Spleen (tissue), 11 donors: Measurements from ENCODE around the gene ITIH1. TPM values are rescaled to one million over a fixed set of nuclear protein-coding genes. Genes with fewer than 3 reads are reported as not detected.
A peak's percentile ranks its signal among the peaks of the same experiment; 100 is the strongest.

Experiments
- DNase-seq: peaks from one replicate; pipeline ENCODE4 v3.0.0-alpha.2; 2020
- H3K27ac ChIP-seq, 8 donors: fragments of 200-600 bp; sonication (generic) in 7 of 8; 1 replicate in 4 of 8; 2 replicates in 4 of 8; pipeline versions ENCODE4 v1.5.0 to v1.8.0; 2016 to 2021; ENCODE audit warnings: inconsistent platforms in 4 of 8, mild to moderate bottlenecking in 4 of 8, moderate library complexity in 1 of 8
- H3K27me3 ChIP-seq, 7 donors: fragments of 200-600 bp; sonication (generic) in 6 of 7; replicated peaks in 1 of 7; 1 replicate in 4 of 7; 2 replicates in 3 of 7; pipeline versions ENCODE4 v1.5.0 to v1.8.0; 2016 to 2021; ENCODE audit warnings: inconsistent platforms in 3 of 7, mild to moderate bottlenecking in 1 of 7
- H3K36me3 ChIP-seq, 6 donors: fragments of 200-600 bp; sonication (generic) in 5 of 6; 1 replicate in 4 of 6; 2 replicates in 2 of 6; pipeline versions ENCODE4 v1.5.0 to v1.8.0; 2016 to 2021; ENCODE audit warnings: inconsistent platforms in 2 of 6
- H3K4me1 ChIP-seq, 6 donors: fragments of 200-600 bp; sonication (generic) in 5 of 6; 1 replicate in 3 of 6; 2 replicates in 3 of 6; pipeline versions ENCODE4 v1.5.0 to v1.8.0; 2016 to 2021; ENCODE audit warnings: inconsistent platforms in 3 of 6
- H3K4me3 ChIP-seq, 8 donors: fragments of 200-600 bp; sonication (generic) in 7 of 8; 1 replicate in 4 of 8; 2 replicates in 4 of 8; pipeline versions ENCODE4 v1.5.0 to v1.8.0; 2016 to 2021; ENCODE audit warnings: inconsistent platforms in 4 of 8, mild to moderate bottlenecking in 4 of 8, moderate library complexity in 2 of 8
- H3K9me3 ChIP-seq, 8 donors: fragments of 200-600 bp; sonication (generic) in 7 of 8; 1 replicate in 4 of 8; 2 replicates in 4 of 8; pipeline versions ENCODE4 v1.5.0 to v1.8.0; 2016 to 2021; ENCODE audit warnings: inconsistent platforms in 4 of 8
- POLR2A ChIP-seq, 3 donors: fragments of 450-650 bp; IDR thresholded peaks; one replicate each; pipeline ENCODE4 v1.5.1; 2017; ENCODE audit warnings: antibody characterized with exemption in 3 of 3, mild to moderate bottlenecking in 1 of 3
- POLR2AphosphoS5 ChIP-seq, 3 donors: sonication (generic); formaldehyde crosslinking; IDR thresholded peaks; one replicate each; pipeline ENCODE4 v1.5.1; 2017; ENCODE audit warnings: antibody characterized with exemption in 3 of 3
- WGBS, 5 donors: extraction: QIAGEN DNeasy Blood & Tissue Kit in 3 of 5; methylation state at CpG; one replicate each; pipeline versions ENCODE4 v1.1.5 to v1.1.7; 2013 to 2018; 5-methylcytosine and 5-hydroxymethylcytosine counted together
- intact Hi-C: fragments of 100-400 bp; cut with DNase I; formaldehyde crosslinking; loops from one replicate; pipeline ENCODE4 v1.15.0; 2023; ENCODE audit warnings: low total_unique reads
- polyA plus RNA-seq, 3 donors: library from polyadenylated mRNA; stranded (reverse); fragments of 200-250 nt; gene quantifications; one replicate each; pipeline ENCODE4 v1.2.1, GENCODE V29; 2013
- total RNA-seq, 7 donors: library from RNA; depleted of rRNA in 3 of 7; stranded (reverse); fragments of >200 nt in 3 of 7; fragmentation: NEBNext Ultra II Directional in 4 of 7; extraction: Animal tissue kit (Norgen Biotek cat#: 25700) in 4 of 7; gene quantifications; one replicate each; pipeline versions ENCODE4 v1.1.0 to v1.2.1, GENCODE V29; 2016 to 2021
- TF ChIP-seq, protein P1 (sequence below), 11 experiments: fragments of 200-600 bp in 7 of 11; fragments of 450-650 bp in 4 of 11; sonication (generic) in 4 of 11; IDR thresholded peaks in 8 of 11; conservative IDR thresholded peaks in 3 of 11; 1 replicate in 7 of 11; 2 replicates in 4 of 11; pipeline versions ENCODE4 v1.4.0 to v1.8.0; 2016 to 2021; ENCODE audit warnings: antibody characterized with exemption in 11 of 11, inconsistent platforms in 4 of 11, mild to moderate bottlenecking in 1 of 11
- donor health status: healthy with polysubstance abuse.
- donor health status: DM: no; HTN: no; CAD: no; lungs with moderate emphysema.
- donor health status: DM: no; HTN: no; CAD: no.
- donor health status: Bipolar disorder and iron deficiency.
- donor health status: healthy.
- donor health status: DM: no; HTN: no; CAD: no.
- donor health status: DM: yes; HTN: yes; CAD: no.

The ITIH1 gene
- total and polyA plus RNA-seq, 10 donors, result 0.65 to 11.4 (median 2.6) TPM

DNA sequence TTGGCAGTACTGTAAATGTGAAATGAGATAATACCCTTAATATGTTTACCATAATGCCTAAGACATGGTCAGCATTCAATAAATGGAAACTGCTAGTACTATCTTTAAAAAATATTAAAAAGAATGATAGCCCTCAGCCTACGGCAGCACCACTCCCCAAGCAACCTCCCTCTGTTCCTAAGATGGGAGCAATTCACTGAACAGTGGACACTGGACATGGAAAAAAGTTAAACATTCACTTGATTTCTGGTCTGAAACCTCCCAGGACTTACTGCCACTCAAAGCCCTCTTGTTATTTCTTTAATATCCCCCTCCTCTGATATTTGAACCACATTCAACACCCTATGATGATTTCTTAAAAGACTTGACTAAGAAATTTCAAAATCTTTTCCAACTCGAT is 33.7 kb upstream of the ITIH1 start:
- Histone ChIP-seq H3K27ac (no peak overlapping the region), H3K36me3 (peaks cover 7 to 100% (median 87%) of the 10 kb centered on the region in 6 donors), H3K27me3 (no peaks in the 10 kb centered on the region), H3K9me3 (no peaks in the 10 kb centered on the region), H3K4me1 (no peaks in the 10 kb centered on the region), H3K4me3 (no peak overlapping the region)
- 92 to 96% (median 93%) methylated on average over 2 of the region's 2 CpGs for WGBS, 5 donors
- TF ChIP-seq POLR2AphosphoS5 (IDR thresholded peaks at IDR 0.05) (no peak), POLR2A (IDR thresholded peaks at IDR 0.05) (no peak)
- TF ChIP-seq, protein P1, sequence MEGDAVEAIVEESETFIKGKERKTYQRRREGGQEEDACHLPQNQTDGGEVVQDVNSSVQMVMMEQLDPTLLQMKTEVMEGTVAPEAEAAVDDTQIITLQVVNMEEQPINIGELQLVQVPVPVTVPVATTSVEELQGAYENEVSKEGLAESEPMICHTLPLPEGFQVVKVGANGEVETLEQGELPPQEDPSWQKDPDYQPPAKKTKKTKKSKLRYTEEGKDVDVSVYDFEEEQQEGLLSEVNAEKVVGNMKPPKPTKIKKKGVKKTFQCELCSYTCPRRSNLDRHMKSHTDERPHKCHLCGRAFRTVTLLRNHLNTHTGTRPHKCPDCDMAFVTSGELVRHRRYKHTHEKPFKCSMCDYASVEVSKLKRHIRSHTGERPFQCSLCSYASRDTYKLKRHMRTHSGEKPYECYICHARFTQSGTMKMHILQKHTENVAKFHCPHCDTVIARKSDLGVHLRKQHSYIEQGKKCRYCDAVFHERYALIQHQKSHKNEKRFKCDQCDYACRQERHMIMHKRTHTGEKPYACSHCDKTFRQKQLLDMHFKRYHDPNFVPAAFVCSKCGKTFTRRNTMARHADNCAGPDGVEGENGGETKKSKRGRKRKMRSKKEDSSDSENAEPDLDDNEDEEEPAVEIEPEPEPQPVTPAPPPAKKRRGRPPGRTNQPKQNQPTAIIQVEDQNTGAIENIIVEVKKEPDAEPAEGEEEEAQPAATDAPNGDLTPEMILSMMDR (IDR thresholded peaks at IDR 0.05 in 8 of 11, conservative IDR thresholded peaks at IDR 0.05 in 3 of 11), result no peak
- no peak for DNase-seq
- intact Hi-C loops, result no loop called here

DNA sequence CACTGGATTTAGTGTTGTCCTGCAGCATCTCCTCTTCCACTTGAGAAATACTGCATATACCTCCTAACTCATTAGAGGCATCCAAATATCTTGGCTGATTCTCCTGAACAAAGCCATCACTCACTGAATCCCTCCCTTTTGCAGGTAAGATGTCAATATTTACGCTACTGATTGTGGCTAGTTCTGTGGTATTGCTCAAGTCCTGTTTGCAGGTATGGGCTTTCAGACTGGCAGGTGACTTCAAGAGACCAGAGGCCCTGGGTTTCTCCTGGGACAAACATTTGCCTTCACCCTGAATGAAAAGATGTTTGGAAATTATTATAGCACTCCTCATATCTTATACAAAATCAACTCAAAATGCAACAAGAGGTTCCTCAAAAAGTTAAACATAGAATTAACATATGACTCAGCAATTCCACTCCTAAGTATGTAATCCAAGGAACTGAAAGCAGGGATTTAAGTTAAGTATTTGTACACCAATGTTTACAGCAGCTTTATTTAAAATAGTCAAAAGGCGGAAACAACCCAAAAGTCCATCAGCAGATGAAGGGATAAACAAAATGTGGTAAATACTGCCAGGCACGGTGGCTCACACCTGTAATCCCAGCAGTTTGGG is 25.2 kb upstream of the ITIH1 start:
- 84 to 96% (median 90%) methylated on average over 3 of the region's 3 CpGs for WGBS, 5 donors
- peaks cover 4 to 97% (median 63%) of the 10 kb centered on the region in 6 donors for H3K36me3 ChIP-seq
- DNase-seq, result no peak

DNA sequence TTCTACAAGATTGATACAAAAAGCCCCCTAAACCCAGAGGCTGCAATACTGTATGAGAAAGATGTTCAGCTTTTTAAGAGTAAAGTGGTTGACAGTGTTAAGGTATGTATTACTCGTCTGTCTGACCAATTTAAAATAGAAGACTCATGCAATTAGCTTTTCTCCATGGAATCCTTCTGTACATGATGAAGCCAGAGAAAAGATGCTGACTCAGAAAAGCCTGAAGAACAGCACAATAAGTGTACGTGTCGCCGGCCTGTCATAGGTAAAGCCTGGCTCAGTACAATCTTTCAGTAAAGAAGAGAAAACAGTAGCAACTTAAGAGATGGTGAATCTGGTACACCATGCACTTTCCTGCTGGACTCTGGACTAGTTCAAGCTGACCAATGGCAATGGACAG is 23.0 kb upstream of the ITIH1 start:
- WGBS, 5 donors, result 92 to 98% (median 96%) methylated on average over 4 of the region's 4 CpGs
- H3K4me1 ChIP-seq, result peaks cover 0 to 9% (median 0%) of the 10 kb centered on the region in 6 donors
- no peak overlapping the region for H3K27ac ChIP-seq
- no peaks in the 10 kb centered on the region for H3K27me3 ChIP-seq
- peaks cover 4 to 97% (median 52%) of the 10 kb centered on the region in 6 donors for H3K36me3 ChIP-seq
- TF ChIP-seq, protein P1 (IDR thresholded peaks at IDR 0.05 in 8 of 11, conservative IDR thresholded peaks at IDR 0.05 in 3 of 11), result no peak
- no peak for TF ChIP-seq POLR2A (IDR thresholded peaks at IDR 0.05)
- no peak for TF ChIP-seq POLR2AphosphoS5 (IDR thresholded peaks at IDR 0.05)
- DNase-seq, result no peak
- no peak overlapping the region for H3K4me3 ChIP-seq
- H3K9me3 ChIP-seq, result no peaks in the 10 kb centered on the region
- intact Hi-C loops, result no loop called here

More for the DNA sequence above, 25.2 kb upstream of the ITIH1 start:
- intact Hi-C loops, result no loop called here
- H3K9me3 ChIP-seq, result no peaks in the 10 kb centered on the region
- H3K27ac ChIP-seq, result peak overlapping the region in 1 of 8 donors; percentile 26
- peaks cover 0 to 9% (median 0%) of the 10 kb centered on the region in 6 donors for H3K4me1 ChIP-seq
- no peak overlapping the region for H3K4me3 ChIP-seq
- H3K27me3 ChIP-seq, result no peaks in the 10 kb centered on the region
- TF ChIP-seq, protein P1 (IDR thresholded peaks at IDR 0.05 in 8 of 11, conservative IDR thresholded peaks at IDR 0.05 in 3 of 11), result no peak
- TF ChIP-seq POLR2AphosphoS5 (IDR thresholded peaks at IDR 0.05) (no peak), POLR2A (IDR thresholded peaks at IDR 0.05) (no peak)

DNA sequence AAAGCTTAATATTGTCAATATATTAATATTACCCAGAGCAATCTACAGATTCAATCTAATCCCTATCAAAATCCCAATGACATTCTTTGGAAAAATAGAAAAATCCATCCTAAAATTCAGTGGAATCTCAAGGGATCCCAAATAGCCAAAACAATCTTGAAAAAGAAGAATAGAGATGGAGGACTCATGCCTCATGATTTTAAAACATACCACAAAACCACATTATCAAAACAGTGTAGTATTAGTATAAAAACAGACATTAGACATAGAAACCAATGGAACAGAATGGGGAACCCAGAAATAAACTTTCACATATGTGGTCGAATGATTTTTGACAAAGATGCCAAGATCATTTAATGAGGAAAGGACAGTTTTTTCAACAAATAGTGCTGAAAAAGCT is 21.3 kb upstream of the ITIH1 start:
- TF ChIP-seq POLR2A (IDR thresholded peaks at IDR 0.05) (no peak), POLR2AphosphoS5 (IDR thresholded peaks at IDR 0.05) (no peak)
- TF ChIP-seq, protein P1 (IDR thresholded peaks at IDR 0.05 in 8 of 11, conservative IDR thresholded peaks at IDR 0.05 in 3 of 11), result no peak
- Histone ChIP-seq H3K27ac (no peak overlapping the region), H3K4me1 (peaks cover 0 to 9% (median 0%) of the 10 kb centered on the region in 6 donors), H3K27me3 (no peaks in the 10 kb centered on the region), H3K4me3 (no peak overlapping the region), H3K36me3 (peaks cover 2 to 97% (median 50%) of the 10 kb centered on the region in 6 donors), H3K9me3 (no peaks in the 10 kb centered on the region)
- intact Hi-C loops, result no loop called here
- DNase-seq, result no peak
- 84 to 98% (median 92%) methylated on average over 1 of the region's 1 CpG for WGBS, 5 donors
